Right lobe of liver (tissue), 4 donors: ENCODE data around the gene CYS1.
A peak's percentile ranks its signal among the peaks of the same experiment; 100 is the strongest.

Experiments used
- POLR2A ChIP-seq: fragments of 450-650 bp; IDR thresholded peaks from one replicate; pipeline ENCODE4 v1.6.1; 2017; ENCODE audit warnings: antibody characterized with exemption, mild to moderate bottlenecking
- TF ChIP-seq, protein P1 (sequence below), 4 donors: fragments of 200-600 bp in 3 of 4; fragments of 450-650 bp in 1 of 4; IDR thresholded peaks; one replicate each; pipeline versions ENCODE4 v1.5.1 to v1.8.0; 2016 to 2022; ENCODE audit warnings: antibody characterized with exemption in 4 of 4, mild to moderate bottlenecking in 2 of 4
- donor health status: DM: no; HTN: no; CAD: no.
- donor health status: DM: no; HTN: no; CAD: no.
- donor health status: DM: no; HTN: yes; CAD: no.

- TF ChIP-seq, protein P1, sequence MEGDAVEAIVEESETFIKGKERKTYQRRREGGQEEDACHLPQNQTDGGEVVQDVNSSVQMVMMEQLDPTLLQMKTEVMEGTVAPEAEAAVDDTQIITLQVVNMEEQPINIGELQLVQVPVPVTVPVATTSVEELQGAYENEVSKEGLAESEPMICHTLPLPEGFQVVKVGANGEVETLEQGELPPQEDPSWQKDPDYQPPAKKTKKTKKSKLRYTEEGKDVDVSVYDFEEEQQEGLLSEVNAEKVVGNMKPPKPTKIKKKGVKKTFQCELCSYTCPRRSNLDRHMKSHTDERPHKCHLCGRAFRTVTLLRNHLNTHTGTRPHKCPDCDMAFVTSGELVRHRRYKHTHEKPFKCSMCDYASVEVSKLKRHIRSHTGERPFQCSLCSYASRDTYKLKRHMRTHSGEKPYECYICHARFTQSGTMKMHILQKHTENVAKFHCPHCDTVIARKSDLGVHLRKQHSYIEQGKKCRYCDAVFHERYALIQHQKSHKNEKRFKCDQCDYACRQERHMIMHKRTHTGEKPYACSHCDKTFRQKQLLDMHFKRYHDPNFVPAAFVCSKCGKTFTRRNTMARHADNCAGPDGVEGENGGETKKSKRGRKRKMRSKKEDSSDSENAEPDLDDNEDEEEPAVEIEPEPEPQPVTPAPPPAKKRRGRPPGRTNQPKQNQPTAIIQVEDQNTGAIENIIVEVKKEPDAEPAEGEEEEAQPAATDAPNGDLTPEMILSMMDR (IDR thresholded peaks at IDR 0.05) = no peak
- TF ChIP-seq POLR2A = peak; percentile 29
Measured at GRCh38 chr2:10019174-10019573, 61.0 kb downstream of the CYS1 start.
